22Rv1 (cell line): ENCODE measurements around the gene IGFALS.

Experiments used
- H3K27ac ChIP-seq: fragments of 450-650 bp; 2 replicates; pipeline ENCODE4 v1.5.1; 2017
- ZFX ChIP-seq: fragments of 450-650 bp; IDR thresholded peaks from 2 replicates; pipeline ENCODE4 v1.6.1; 2017; ENCODE audit warnings: antibody characterized with exemption, borderline replicate concordance
- TF ChIP-seq, protein P1 (sequence below): fragments of 450-650 bp; IDR thresholded peaks from 2 replicates; pipeline ENCODE4 v1.5.1; 2017; ENCODE audit warnings: mild to moderate bottlenecking

The IGFALS gene

DNA sequence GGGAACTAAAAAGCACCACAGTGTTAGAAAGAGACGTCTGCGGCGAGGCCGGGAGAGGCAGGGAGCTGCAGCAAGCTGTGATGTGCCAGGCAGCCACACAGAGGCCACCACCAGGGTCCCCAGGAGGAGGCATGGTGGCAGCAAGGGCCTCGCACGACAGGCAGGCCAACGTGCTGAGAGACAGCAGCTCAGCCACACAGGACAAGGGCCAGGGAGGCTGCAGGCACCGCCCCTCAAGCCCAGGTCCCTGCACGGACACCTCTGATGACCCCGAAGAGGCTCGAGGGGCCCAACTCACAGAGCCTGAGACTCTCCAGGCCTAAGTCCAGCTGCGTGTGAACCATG lies 27.4 kb upstream of the IGFALS start:
- TF ChIP-seq ZFX = no peak
- H3K27ac ChIP-seq = no peak overlapping the region

DNA sequence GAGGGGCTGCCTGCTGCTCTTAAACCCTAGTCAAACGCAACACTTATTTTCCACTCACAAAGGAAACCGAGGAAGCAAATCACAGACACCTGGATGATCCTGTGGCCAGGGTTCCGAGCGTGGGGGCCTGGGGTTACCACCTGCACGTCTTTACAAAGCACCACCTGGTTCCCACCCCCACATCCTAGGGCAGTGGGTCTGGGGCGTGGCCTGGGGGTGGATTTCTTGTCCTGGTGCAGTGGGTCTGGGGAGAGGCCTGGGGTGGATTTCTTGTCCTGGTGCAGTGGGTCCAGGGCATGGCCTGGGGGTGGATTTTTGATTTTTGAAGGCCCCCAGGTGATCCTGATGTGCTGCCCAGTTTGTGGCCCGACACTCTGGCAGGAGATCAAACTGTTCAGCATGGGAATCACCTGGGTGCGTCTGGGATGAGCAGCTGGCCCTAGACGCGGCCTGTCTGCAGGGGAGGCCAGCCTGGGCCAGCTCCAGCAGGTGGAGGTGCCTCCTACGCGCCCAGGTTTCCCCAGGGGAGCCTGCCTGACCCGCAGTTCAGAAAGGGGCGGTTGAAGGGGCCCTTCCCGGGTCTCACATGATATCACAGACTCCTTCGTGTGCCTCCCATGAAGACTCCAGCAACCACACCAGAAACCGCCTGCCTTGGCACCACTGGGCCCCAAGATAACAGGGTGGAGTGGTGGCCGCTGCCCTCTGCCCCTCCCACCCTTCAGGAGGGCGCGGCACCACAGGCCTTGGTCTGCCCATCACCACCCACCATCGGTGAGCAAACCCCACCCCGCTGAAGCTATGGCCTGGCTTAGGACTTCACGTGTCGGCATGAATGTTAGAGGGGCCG lies 26.8 kb upstream of the IGFALS start:
- no peak overlapping the region for H3K27ac ChIP-seq

DNA sequence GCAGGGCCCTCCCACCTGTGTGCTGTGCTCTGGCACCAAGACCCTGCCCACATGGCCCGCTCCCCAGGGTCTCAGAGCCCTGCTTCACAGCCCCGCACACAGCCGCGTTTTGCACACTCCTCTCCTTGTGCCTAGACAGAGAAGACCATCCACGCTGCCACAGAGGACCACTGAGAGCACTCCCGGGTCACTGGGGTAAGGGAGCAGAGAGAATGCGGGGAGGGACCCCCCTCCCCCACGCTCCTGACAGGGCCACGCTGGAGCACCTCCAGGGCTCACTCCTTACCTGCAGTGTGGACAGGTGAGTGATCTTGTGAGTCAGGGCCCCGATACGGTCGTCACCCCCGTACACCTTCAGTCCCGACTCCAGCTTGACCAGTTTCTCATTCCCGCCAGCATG lies 26.1 kb upstream of the IGFALS start:
- no peak overlapping the region for H3K27ac ChIP-seq
- TF ChIP-seq, protein P1, sequence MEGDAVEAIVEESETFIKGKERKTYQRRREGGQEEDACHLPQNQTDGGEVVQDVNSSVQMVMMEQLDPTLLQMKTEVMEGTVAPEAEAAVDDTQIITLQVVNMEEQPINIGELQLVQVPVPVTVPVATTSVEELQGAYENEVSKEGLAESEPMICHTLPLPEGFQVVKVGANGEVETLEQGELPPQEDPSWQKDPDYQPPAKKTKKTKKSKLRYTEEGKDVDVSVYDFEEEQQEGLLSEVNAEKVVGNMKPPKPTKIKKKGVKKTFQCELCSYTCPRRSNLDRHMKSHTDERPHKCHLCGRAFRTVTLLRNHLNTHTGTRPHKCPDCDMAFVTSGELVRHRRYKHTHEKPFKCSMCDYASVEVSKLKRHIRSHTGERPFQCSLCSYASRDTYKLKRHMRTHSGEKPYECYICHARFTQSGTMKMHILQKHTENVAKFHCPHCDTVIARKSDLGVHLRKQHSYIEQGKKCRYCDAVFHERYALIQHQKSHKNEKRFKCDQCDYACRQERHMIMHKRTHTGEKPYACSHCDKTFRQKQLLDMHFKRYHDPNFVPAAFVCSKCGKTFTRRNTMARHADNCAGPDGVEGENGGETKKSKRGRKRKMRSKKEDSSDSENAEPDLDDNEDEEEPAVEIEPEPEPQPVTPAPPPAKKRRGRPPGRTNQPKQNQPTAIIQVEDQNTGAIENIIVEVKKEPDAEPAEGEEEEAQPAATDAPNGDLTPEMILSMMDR = no peak
- no peak for TF ChIP-seq ZFX

More for the DNA sequence above, 26.8 kb upstream of the IGFALS start:
- TF ChIP-seq, protein P1 = no peak
- TF ChIP-seq ZFX = no peak

DNA sequence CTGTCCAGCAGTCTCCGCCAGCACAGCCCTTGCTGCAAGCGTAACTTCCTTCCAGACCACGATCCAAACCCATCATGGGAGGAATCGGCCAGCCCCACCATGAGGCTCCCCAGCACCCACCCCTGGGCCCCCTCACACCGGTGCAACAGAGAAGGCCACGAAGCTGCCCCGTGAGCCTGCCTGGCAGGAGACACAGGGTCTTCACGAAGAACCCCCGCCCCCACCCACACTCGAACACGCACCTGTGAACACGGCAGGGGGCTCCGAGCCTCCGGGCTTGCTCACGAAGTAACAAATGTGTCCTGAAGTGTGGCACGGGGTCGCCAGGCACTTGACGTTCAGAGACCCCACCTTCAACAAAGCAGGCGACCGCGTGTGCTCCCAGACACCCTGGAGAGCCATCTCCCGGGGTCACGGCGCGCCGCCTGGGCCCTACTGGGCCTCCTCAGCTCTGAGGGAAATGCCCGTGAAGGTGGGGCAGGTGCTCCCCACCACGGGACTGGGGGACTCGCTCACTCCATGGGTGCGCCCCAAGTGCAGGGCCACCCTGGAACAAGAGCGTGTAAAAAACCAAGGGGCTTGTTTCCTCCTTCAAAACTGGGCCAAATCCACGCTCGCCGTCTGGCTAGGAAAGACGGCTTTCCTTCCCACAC lies 25.5 kb upstream of the IGFALS start:
- no peak overlapping the region for H3K27ac ChIP-seq
- TF ChIP-seq, protein P1 = no peak

DNA sequence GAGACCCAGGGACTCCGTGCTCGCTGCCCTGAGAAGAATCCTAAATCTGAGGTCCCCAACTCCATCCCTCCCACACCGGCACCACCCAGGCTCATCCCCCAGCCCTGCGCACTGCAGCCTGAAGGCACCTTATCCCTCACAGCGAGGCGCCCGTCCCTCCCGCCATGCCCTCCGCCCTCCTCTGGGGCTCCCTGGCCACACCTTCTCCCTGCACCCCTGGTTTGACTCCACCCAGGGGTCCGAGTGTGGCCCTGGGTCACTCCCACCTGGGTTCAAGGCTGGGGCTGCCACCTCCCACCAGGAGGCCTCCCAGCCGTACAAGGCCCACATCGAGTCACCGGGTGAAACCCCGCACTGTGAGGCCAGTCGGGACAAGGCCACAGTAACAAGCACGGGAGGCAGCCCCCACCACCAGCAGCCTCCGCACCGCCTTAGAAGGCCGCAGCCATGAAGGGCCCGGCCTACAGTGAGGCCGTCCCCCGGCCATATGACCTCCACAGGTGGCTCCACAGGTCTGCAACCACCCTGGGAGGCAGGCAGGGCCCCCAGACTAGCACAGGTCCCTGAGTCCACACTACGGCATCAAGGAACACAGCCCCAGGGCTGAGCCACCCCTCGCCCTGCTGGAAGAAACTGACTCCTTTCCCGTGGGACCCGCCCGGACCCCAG lies 24.8 kb upstream of the IGFALS start:
- TF ChIP-seq, protein P1 = no peak
- TF ChIP-seq ZFX = no peak
- no peak overlapping the region for H3K27ac ChIP-seq

DNA sequence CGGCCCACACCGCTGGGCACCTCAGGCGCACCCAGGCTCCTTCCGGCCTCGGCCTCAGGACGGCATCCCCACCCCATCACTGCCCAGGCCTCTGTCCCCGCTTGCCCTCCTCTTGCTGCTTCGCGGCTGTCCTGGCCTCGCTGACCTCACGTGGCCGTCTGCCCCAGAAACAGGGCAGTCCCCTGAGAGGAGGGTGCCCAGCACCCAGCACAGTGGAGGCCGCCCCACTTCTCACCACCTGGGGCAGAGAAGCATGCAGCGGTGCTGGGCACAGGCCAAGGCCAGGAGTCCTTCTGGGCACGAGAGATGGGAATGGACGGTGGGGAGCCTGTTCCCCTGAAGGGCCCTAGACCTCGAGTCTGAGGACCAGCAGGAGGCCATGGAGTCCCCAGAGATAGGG lies 24.2 kb upstream of the IGFALS start:
- no peak overlapping the region for H3K27ac ChIP-seq

DNA sequence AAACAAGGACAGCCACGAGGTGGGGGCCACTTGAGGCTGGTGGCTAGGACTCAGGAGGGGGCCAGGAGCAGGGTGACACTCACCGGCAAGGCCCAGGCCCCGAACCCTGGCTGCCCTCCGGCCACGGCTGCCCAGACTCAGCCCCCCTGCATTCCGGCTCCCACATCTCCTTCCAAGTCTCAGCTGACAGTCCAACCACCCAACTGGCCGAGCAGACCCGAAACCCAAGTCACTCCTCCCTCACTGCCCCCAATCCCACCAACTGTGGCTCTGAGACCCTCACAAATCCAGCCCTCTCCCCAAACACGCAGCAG lies 23.7 kb upstream of the IGFALS start:
- TF ChIP-seq, protein P1 = no peak
- no peak for TF ChIP-seq ZFX
- no peak overlapping the region for H3K27ac ChIP-seq

More for the DNA sequence above, 24.2 kb upstream of the IGFALS start:
- no peak for TF ChIP-seq ZFX
- TF ChIP-seq, protein P1 = no peak
